ENCODE data around the gene CMTM6.

DNA sequence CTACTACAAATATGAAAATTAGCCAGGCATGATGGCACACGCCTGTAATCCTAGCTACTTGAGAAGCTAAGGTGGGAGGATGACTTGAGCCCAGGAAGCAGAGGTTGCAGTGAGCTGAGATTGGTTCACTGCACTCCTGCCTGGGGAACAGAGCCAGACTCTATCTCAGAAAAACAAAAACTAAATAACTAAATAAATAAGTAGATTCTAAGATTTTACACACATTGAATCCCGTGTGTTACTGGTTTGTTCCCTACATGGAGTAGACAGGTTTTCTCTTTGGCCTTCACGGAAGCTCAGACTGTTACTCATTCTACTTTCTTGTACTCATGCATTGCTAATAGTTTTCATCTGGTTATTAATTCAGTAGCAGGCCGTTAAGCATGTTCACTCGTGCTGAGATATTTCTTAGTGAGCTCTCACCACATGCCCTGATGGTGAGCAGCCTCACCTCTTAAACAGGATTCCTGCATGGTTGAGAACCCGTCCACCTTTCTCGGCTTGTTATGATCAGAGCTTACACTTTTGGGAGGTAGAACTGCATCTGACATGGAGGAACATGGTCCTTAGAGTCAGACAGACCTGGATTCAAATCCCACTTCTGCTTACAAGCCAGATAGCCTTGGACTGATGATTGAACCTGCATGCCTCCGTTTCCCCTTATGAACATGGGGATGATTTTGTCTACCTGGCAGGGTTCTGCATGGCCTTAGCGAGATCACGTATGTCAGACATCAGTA is 61.9 kb downstream of the CMTM6 start:
- TF ChIP-seq POLR2A (IDR thresholded peaks at IDR 0.05; ENCODE audit: low read length) (no peak), GATA1 (IDR thresholded peaks at IDR 0.05; ENCODE audit: low read depth, low read length) (no peak)

All from erythroblast (primary cell).